ENCODE measurements around the gene HTR2B. TPM values are rescaled to one million over a fixed set of nuclear protein-coding genes. Genes with fewer than 3 reads are reported as not detected.

HTR2B gene
- total and polyA plus RNA-seq, 2 of the 13 experiments (the other 11 are each of a cell fraction or from before 2014, with no cell fraction given), result 0.08 TPM; not detected in 1

DNA sequence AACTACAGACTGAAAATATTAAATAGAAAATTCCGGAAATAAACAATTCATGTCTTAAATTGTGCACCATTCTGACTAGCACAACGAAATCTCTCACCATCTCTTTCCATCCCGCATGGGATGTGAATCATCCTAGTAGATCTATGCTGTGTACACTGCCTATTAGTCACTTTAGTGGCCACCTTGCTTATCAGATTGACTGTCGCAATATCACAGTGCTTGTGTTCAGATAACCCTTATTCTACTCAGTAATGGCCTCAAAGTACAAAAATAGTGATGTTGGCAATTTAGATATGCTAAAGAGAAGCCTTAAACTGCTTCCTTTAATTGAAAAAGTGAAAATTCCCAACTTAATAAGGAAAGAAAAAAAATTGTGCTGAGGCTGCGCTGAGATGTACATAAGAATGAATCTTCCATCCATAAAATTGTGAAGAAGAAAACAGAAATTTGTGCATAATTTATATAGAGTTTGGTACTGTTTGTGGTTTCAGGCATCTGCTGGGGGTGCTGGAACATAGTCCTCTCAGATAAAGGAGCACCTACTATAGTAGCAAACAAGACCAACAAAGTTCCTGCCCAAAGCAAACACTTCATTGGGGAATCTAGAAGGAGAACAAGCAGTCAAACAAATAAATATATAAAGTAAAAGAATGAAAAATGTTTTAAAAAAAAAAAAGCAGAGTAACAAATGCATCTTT, 56.2 kb downstream of the HTR2B start (continued):
- no peak for TF ChIP-seq CTCF (CRISPR knock-in tag; IDR thresholded peaks at IDR 0.05)
- no peak for TF ChIP-seq FIP1L1 (IDR thresholded peaks at IDR 0.05; ENCODE audit: borderline replicate concordance, insufficient read depth, low read depth, low read length)
- TF ChIP-seq FOXA1 (IDR thresholded peaks at IDR 0.05), result peak; percentile 52; the same call in 1 of the 2 replicates
- peak; percentile 92 for TF ChIP-seq FOXA1 (CRISPR knock-in tag; IDR thresholded peaks at IDR 0.05)
- TF ChIP-seq ZKSCAN1 (IDR thresholded peaks at IDR 0.05; ENCODE audit: low read length), result no peak
- no peak for TF ChIP-seq SALL2 (CRISPR knock-in tag; IDR thresholded peaks at IDR 0.05)
- TF ChIP-seq IRF2 (CRISPR knock-in tag; IDR thresholded peaks at IDR 0.05), result peak; percentile 64; the same call in 1 of the 2 replicates
- peak; percentile 74 for TF ChIP-seq JUN (CRISPR knock-in tag; IDR thresholded peaks at IDR 0.05)
- no peak for TF ChIP-seq ZFP36 (IDR thresholded peaks at IDR 0.05; ENCODE audit: borderline replicate concordance, low read depth, low read length, partially characterized antibody)
- TF ChIP-seq CEBPG (CRISPR knock-in tag; IDR thresholded peaks at IDR 0.05), result peak; percentile 85
- TF ChIP-seq BORCS8-MEF2B (CRISPR knock-in tag; IDR thresholded peaks at IDR 0.05), result no peak
- TF ChIP-seq, protein P1, sequence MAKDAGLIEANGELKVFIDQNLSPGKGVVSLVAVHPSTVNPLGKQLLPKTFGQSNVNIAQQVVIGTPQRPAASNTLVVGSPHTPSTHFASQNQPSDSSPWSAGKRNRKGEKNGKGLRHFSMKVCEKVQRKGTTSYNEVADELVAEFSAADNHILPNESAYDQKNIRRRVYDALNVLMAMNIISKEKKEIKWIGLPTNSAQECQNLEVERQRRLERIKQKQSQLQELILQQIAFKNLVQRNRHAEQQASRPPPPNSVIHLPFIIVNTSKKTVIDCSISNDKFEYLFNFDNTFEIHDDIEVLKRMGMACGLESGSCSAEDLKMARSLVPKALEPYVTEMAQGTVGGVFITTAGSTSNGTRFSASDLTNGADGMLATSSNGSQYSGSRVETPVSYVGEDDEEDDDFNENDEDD (CRISPR knock-in tag; IDR thresholded peaks at IDR 0.05; ENCODE audit: borderline replicate concordance), result no peak
- TF ChIP-seq SOX13 (IDR thresholded peaks at IDR 0.05), result no peak
- peak in 1 of 2 experiments; percentile 65; a peak in 1 of 4 replicates for TF ChIP-seq SOX13 (CRISPR knock-in tag; conservative IDR thresholded peaks at IDR 0.05 in 1 of 2, IDR thresholded peaks at IDR 0.05 in 1 of 2)
- peak; percentile 51; the same call in 1 of the 2 replicates for TF ChIP-seq FOXP4 (CRISPR knock-in tag; IDR thresholded peaks at IDR 0.05)
- TF ChIP-seq TCF7 (IDR thresholded peaks at IDR 0.05; ENCODE audit: low read depth), result peak; percentile 53
- TF ChIP-seq PREB (CRISPR knock-in tag; IDR thresholded peaks at IDR 0.05), result no peak
- TF ChIP-seq ZNF660 (CRISPR knock-in tag; IDR thresholded peaks at IDR 0.05; ENCODE audit: borderline replicate concordance, low read depth), result no peak

Data from HepG2 (cell line).